NCI-H2107 treated with DMSO at 0.1 percent for 48 hours (cell line): ENCODE results near the gene MAPK12.

Experiments used
- DNase-seq: peaks from one replicate; lab custom pipeline; 2025; ENCODE audit not compliant: unreplicated experiment; lab: John Stamatoyannopoulos, UW

The MAPK12 gene

GRCh38 chr22:50269573-50269969 is 8.1 kb upstream of the MAPK12 start:
- no peak for DNase-seq

GRCh38 chr22:50268655-50269113 is 7.2 kb upstream of the MAPK12 start:
- DNase-seq: no peak

- DNase-seq: no peak
Observed at GRCh38 chr22:50267591-50268390, 6.3 kb upstream of the MAPK12 start.

GRCh38 chr22:50266994-50267393 is 5.5 kb upstream of the MAPK12 start:
- DNase-seq: no peak

DNA sequence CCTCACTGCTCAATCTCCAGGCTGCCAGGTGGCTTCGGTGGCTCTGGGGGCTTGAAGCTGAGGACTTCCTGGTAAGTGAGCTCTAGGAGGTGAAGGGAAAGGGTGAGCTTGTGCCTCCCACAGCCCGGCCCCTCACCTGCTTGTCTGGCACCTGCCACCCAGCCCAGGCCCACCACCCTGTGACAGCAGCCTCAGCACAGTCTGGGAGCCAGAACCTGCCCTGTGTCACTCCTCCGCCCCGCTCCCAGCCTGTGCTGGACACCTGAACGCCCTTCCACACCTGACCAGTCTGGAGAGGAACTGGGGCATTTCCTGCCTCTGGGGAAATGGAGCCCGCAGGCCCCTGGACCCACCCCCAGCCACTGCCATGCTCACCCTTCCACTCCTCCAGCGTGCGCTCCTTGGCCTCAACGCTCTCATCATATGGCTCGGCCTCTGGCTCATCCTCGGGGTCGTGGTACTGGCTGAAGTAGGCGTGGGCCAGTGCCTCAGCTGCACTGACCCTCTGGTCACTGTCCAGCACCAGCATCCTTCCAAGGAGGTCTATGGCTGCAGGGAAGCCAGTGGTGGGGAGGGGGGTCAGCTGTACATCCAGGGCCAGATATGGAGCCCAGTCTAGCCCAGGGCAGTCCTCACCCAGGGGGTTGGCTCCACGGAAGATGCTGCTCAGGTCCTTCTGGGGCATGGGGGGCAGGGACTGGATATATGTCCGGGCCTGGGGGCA is 3.6 kb upstream of the MAPK12 start:
- no peak for DNase-seq

- no peak for DNase-seq
Observed at GRCh38 chr22:50264104-50264745, 2.7 kb upstream of the MAPK12 start.

- no peak for DNase-seq
Observed at GRCh38 chr22:50262973-50263617, 1.6 kb upstream of the MAPK12 start.

GRCh38 chr22:50262460-50262911 is 1.0 kb upstream of the MAPK12 start:
- peak; percentile 28 for DNase-seq

DNA sequence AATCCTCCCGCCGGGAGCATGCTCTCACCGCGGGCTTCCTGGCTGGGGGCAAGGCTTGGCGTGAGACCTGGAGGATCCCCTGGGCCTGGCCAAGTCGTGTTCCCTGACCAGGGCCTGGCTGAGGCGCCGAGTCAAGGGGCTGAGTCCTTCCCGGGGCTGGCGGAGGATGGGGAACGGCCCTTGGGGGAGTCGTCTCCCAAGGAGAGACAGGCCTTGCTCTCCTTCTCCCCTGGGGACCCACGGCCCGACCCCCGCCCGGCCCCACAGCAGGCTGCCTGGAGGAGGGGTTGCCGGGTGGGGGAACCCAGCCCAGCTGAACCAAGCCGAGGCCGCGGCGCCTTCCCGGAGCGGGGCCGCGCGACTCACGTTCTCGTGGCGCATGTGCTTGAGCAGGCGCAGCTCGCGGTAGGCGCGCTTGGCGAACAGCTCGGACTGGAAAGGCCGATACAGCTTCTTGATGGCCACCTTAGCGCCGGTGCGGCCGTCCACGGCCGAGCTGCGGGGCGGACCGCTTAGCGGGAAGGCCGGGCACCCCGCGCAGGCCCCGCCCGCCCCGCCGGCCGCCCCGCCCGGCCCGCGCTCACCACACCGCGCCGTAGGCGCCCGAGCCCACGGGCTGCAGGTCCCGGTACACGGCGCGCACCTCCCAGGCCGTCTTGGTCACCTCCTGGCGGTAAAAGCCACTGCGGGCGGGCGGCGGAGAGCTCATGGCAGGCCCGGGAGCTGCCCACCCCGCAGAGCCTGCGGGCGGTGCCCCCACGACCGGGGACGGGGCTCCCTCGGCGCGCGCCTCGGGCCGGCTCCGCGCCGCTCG is 475 bp downstream of the MAPK12 start:
- DNase-seq: no peak

- DNase-seq: no peak
Observed at GRCh38 chr22:50260434-50260800, 1.1 kb downstream of the MAPK12 start.

DNA sequence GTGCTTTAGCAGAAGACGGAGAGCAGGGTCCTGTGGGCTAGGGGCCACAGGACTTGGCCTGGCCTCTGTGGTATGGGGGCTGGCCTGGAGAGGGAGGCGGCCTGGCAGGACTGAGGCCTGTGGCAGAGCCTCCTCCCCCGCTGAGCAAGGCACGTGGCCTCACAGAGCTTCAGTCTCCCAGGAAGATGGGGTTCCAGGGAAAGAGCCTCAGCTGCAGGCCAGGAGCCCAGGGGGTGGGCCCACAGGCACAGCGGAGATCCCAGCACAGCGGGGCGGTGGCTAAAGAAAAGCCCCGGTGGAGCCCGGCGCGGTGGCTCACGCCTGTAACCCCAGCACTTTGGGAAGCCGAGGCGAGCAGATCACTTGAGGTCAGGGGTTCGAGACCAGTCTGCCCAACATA is 2.2 kb downstream of the MAPK12 start:
- DNase-seq: no peak

DNA sequence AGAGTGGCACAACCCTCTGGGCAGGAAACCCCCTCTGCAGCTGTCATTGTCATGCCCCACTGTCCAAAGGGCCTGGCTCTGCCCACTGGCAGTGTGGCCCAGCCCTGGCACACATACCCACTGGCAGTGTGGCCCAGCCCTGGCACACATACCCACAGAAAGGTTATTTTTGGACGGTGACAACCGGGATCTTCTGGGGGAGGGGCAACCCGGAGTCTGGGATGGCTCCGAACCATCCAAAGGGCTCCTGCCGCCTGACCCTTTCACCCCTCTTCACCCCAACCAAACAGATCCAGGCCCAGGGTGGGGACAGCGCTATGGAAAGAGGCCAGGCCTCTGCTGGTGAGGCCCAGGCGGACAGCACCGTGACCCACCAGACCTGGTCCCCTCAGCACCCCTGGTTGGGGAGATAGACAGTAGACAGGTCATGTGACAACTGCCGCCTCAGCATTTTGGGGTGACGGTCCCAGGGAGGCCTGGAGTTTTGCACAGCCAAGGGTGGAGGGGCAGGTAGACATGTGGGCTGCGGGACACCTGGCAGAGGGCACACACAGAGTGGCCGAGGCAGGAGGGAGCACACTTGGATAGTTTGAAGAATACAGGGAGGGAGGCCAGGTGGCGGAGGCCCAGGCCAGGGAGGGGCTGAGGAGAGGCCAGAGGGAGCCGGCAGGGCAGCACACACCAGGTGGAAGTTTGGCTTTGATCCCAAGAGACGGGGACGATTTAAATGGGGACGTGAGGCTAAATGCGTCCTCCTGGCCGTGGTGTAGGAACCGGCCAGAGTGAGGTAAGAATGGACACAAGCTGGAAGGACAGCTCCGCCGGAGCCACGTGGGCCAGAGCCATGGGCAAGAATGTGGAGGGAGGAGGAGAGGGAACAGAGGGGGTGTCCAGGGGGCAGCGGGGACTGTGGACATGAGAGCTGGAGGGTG is 2.9 kb downstream of the MAPK12 start:
- no peak for DNase-seq

- no peak for DNase-seq
Observed at GRCh38 chr22:50257451-50258360, 3.8 kb downstream of the MAPK12 start.

GRCh38 chr22:50257041-50257440 is 4.4 kb downstream of the MAPK12 start:
- no peak for DNase-seq

DNA sequence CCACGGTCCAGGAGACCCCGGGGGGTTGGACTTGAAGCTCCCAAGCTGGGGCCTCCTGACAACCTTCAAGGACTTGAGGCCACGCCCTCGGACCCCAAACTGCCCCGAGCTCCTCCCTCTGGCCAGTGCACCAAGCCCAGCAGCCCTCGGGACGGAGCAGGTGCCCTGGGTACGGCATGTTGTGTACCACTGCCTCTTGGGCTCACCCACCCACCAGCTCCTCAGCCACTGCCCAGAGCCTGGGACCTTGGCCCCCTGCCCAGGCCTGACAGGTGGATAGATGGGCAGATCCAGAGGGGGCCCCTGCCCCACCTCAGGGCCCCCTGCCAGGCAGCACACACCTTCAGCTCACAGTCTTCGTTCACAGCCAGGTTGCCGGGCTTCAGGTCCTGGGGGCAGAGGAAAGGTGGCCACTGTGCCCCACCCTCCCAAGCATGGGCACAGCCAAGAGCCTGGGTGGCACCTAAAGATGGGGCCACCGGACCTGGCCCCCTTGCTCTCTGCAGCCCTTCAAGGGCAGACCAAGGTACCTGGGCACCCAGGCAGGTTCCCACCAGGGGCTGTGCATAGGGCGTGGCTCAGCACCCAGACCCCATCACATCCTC is 5.1 kb downstream of the MAPK12 start:
- DNase-seq: no peak

- no peak for DNase-seq
Observed at GRCh38 chr22:50255607-50256006, 5.9 kb downstream of the MAPK12 start.

GRCh38 chr22:50255099-50255498 is 6.4 kb downstream of the MAPK12 start:
- no peak for DNase-seq

DNA sequence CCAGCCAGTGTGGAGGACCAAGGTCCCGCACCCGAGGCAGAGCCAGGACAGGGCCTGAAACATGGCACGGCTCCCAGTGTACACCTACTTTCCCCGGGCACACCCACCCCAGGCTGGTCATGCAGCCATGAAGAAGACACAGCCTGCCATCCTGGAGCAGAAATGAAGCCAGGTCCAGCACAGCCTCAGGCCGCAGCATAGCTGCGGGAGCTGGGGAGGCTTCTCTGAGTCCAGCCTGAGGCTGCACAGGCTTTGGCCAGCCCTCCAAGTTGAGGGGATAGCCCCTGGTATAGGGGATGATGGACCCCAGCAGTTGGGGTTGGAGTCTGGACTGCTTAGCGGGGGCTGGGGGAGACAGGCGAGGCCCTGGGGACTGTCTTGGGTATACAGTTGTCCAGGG is 7.5 kb downstream of the MAPK12 start:
- no peak for DNase-seq
